HFF-Myc (cell line): ENCODE data around the gene PRR15.
A peak's percentile ranks its signal among the peaks of the same experiment; 100 is the strongest.

ENCODE experiments used
- DNase-seq: peaks from one replicate; pipeline ENCODE4 v3.0.0-alpha.2; 2011; ENCODE audit warnings: low read depth; ENCODE audit errors: extremely low read depth
- H3K4me3 ChIP-seq: replicated peaks from 2 replicates; pipeline ENCODE4 v1.5.1; 2011; ENCODE audit warnings: low read depth, mild to moderate bottlenecking, control low read depth, low read length
- TF ChIP-seq, protein P1 (sequence below): IDR thresholded peaks from 2 replicates; pipeline ENCODE4 v1.5.1; 2012; ENCODE audit warnings: mild to moderate bottlenecking, low read depth, low read length, control low read depth; ENCODE audit errors: missing control alignments

Gene PRR15

GRCh38 chr7:29561271-29561670, 2.4 kb upstream of the PRR15 start:
- TF ChIP-seq, protein P1, sequence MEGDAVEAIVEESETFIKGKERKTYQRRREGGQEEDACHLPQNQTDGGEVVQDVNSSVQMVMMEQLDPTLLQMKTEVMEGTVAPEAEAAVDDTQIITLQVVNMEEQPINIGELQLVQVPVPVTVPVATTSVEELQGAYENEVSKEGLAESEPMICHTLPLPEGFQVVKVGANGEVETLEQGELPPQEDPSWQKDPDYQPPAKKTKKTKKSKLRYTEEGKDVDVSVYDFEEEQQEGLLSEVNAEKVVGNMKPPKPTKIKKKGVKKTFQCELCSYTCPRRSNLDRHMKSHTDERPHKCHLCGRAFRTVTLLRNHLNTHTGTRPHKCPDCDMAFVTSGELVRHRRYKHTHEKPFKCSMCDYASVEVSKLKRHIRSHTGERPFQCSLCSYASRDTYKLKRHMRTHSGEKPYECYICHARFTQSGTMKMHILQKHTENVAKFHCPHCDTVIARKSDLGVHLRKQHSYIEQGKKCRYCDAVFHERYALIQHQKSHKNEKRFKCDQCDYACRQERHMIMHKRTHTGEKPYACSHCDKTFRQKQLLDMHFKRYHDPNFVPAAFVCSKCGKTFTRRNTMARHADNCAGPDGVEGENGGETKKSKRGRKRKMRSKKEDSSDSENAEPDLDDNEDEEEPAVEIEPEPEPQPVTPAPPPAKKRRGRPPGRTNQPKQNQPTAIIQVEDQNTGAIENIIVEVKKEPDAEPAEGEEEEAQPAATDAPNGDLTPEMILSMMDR, result no peak
- H3K4me3 ChIP-seq, result no peak overlapping the region
- DNase-seq, result no peak

DNA sequence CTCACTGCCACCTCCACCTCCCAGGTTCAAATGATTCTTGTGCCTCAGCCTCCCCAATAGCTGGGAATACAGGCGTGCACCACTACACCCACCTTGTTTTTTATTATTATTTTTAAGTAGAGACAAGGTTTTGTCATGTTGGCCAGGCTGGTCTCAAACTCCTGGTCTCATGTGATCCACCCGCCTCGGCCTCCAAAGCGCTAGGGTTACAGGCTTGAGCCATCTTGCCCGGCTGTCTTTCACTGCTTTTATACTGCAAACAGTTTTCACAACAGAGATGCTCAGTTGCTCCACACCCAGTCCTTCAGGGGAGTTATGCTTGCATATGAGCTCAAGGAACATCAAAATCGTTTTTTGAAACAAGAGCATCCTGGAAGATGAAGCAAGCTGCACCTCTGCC, 1.3 kb upstream of the PRR15 start:
- H3K4me3 ChIP-seq, result no peak overlapping the region
- no peak for DNase-seq
- TF ChIP-seq, protein P1, result no peak

- no peak for DNase-seq
- H3K4me3 ChIP-seq, result peak overlapping the region; percentile 45
- TF ChIP-seq, protein P1, result no peak
These were observed 1.0 kb downstream of the PRR15 start for GRCh38 chr7:29564496-29565223.

GRCh38 chr7:29565224-29565630, 1.6 kb downstream of the PRR15 start:
- DNase-seq, result no peak
- TF ChIP-seq, protein P1, result no peak
- H3K4me3 ChIP-seq, result peak overlapping the region; percentile 45

DNA sequence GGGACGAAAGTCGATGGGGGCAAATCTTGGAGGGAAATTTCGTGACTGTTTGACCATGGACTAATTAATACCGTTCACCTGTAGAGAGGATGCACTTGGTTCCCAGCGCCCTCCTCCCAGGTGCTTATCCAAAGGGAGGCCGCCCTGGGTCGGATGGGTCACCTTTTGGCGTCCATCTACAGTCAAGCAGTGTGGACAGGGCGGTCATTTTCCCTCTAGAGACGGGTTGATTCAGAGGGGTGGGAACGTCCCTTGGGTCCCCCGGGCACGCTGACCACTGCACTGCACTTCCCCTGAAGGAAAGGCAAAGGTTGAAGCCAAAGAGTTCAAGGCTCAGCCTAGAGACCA, 2.0 kb downstream of the PRR15 start:
- DNase-seq, result no peak
- H3K4me3 ChIP-seq, result peak overlapping the region; percentile 39
- TF ChIP-seq, protein P1, result no peak

GRCh38 chr7:29565982-29566746, 2.5 kb downstream of the PRR15 start:
- peak overlapping the region; percentile 39 for H3K4me3 ChIP-seq
- DNase-seq, result no peak
- TF ChIP-seq, protein P1, result no peak
